Karpas-422 (cell line): ENCODE data around the gene FRAS1. TPM values are rescaled to one million over a fixed set of nuclear protein-coding genes. Genes with fewer than 3 reads are reported as not detected.

Experiments used
- DNase-seq: peaks from one replicate; pipeline ENCODE4 v3.0.0-alpha.2; 2015
- H2AFZ ChIP-seq: fragments of 200-600 bp; sonication (generic); 2 replicates; pipeline ENCODE4 v1.6.1; 2014; ENCODE audit warnings: antibody characterized with exemption, low read length, mixed read lengths
- H3K27ac ChIP-seq: fragments of 200-600 bp; sonication (generic); 2 replicates; pipeline ENCODE4 v1.5.1; 2014; ENCODE audit warnings: mild to moderate bottlenecking, low read length, moderate library complexity
- H3K27me3 ChIP-seq: fragments of 200-600 bp; sonication (generic); 2 replicates; pipeline ENCODE4 v1.6.1; 2014; ENCODE audit warnings: low read length, mixed read lengths
- H3K36me3 ChIP-seq: fragments of 200-600 bp; sonication (generic); 2 replicates; pipeline ENCODE4 v1.6.1; 2014; ENCODE audit warnings: low read length, mixed read lengths; ENCODE audit not compliant: insufficient read depth
- H3K4me1 ChIP-seq: fragments of 200-600 bp; sonication (generic); 2 replicates; pipeline ENCODE4 v1.6.1; 2014; ENCODE audit warnings: mild to moderate bottlenecking, low read length, mixed read lengths
- H3K4me2 ChIP-seq: fragments of 200-600 bp; sonication (generic); 2 replicates; pipeline ENCODE4 v1.6.1; 2014; ENCODE audit warnings: low read length, low read depth, mild to moderate bottlenecking; ENCODE audit not compliant: poor library complexity, severe bottlenecking
- H3K4me3 ChIP-seq: fragments of 200-600 bp; sonication (generic); 2 replicates; pipeline ENCODE4 v1.5.1; 2014; ENCODE audit warnings: mild to moderate bottlenecking, antibody characterized with exemption, low read length, mixed read lengths
- H3K79me2 ChIP-seq: fragments of 200-600 bp; sonication (generic); 2 replicates; pipeline ENCODE4 v1.6.1; 2014; ENCODE audit warnings: mild to moderate bottlenecking, low read length, mixed read lengths
- H3K9ac ChIP-seq: fragments of 200-600 bp; sonication (generic); 2 replicates; pipeline ENCODE4 v1.6.0; 2014; ENCODE audit warnings: low read length
- H3K9me2 ChIP-seq: fragments of 200-600 bp; sonication (generic), shearing (Covaris generic); replicated peaks from 2 replicates; pipeline ENCODE4 v1.6.0; 2014; ENCODE audit warnings: mild to moderate bottlenecking, low read length, moderate library complexity; ENCODE audit not compliant: insufficient read depth
- H3K9me3 ChIP-seq: fragments of 300-700, 200-600 bp; sonication (generic); 2 replicates; pipeline ENCODE4 v1.6.1; 2014; ENCODE audit warnings: low read length, mixed read lengths
- H4K20me1 ChIP-seq: fragments of 200-600 bp; sonication (generic); 2 replicates; pipeline ENCODE4 v1.6.1; 2014; ENCODE audit warnings: mild to moderate bottlenecking, antibody characterized with exemption, low read length, low read depth; ENCODE audit not compliant: insufficient read depth
- total RNA-seq: library from RNA; depleted of rRNA; stranded (reverse); fragments of >200 nt; shearing (Covaris generic); gene quantifications from 2 replicates; pipeline ENCODE4 v1.2.3, GENCODE V29; 2014; ENCODE audit warnings: low replicate concordance

The FRAS1 gene
- total RNA-seq, 1 experiment from 2014 or later, result not detected

- Histone ChIP-seq H3K27me3 (no peaks in the 10 kb centered on the region), H3K9me2 (no peaks in the 10 kb centered on the region), H3K9ac (no peak overlapping the region), H3K4me1 (no peaks in the 10 kb centered on the region), H3K9me3 (no peaks in the 10 kb centered on the region), H3K4me2 (no peak overlapping the region), H4K20me1 (no peaks in the 10 kb centered on the region), H3K79me2 (no peaks in the 10 kb centered on the region), H3K36me3 (no peaks in the 10 kb centered on the region), H2AFZ (no peak overlapping the region), H3K27ac (no peak overlapping the region), H3K4me3 (no peak overlapping the region)
- no peak for DNase-seq
Observed at GRCh38 chr4:78186597-78187543, 129.7 kb downstream of the FRAS1 start.

GRCh38 chr4:78190068-78190467 lies 132.9 kb downstream of the FRAS1 start:
- Histone ChIP-seq H3K9ac (no peak overlapping the region), H4K20me1 (no peaks in the 10 kb centered on the region), H3K36me3 (no peaks in the 10 kb centered on the region), H3K4me1 (no peaks in the 10 kb centered on the region), H3K27me3 (no peaks in the 10 kb centered on the region), H3K79me2 (no peaks in the 10 kb centered on the region), H3K27ac (no peak overlapping the region), H3K4me2 (no peak overlapping the region), H3K4me3 (no peak overlapping the region), H3K9me3 (no peaks in the 10 kb centered on the region), H3K9me2 (no peaks in the 10 kb centered on the region), H2AFZ (no peak overlapping the region)
- DNase-seq, result no peak

GRCh38 chr4:78190595-78190994 lies 133.5 kb downstream of the FRAS1 start:
- no peak for DNase-seq

GRCh38 chr4:78197947-78198346 lies 140.8 kb downstream of the FRAS1 start:
- H3K9me3 ChIP-seq, result no peaks in the 10 kb centered on the region
- H3K4me1 ChIP-seq, result no peaks in the 10 kb centered on the region
- no peaks in the 10 kb centered on the region for H3K79me2 ChIP-seq
- DNase-seq, result no peak
- H3K9me2 ChIP-seq, result no peaks in the 10 kb centered on the region
- no peaks in the 10 kb centered on the region for H3K27me3 ChIP-seq
- no peak overlapping the region for H3K4me2 ChIP-seq
- no peak overlapping the region for H3K9ac ChIP-seq
- H3K27ac ChIP-seq, result no peak overlapping the region
- no peak overlapping the region for H2AFZ ChIP-seq
- no peak overlapping the region for H3K4me3 ChIP-seq
- H4K20me1 ChIP-seq, result no peaks in the 10 kb centered on the region
- no peaks in the 10 kb centered on the region for H3K36me3 ChIP-seq

More at GRCh38 chr4:78190595-78190994, 133.5 kb downstream of the FRAS1 start:
- H3K9ac ChIP-seq, result no peak overlapping the region
- no peaks in the 10 kb centered on the region for H3K9me3 ChIP-seq
- H3K9me2 ChIP-seq, result no peaks in the 10 kb centered on the region
- H3K4me2 ChIP-seq, result no peak overlapping the region
- H3K27ac ChIP-seq, result no peak overlapping the region
- H2AFZ ChIP-seq, result no peak overlapping the region
- no peaks in the 10 kb centered on the region for H3K4me1 ChIP-seq
- H3K36me3 ChIP-seq, result no peaks in the 10 kb centered on the region
- H4K20me1 ChIP-seq, result no peaks in the 10 kb centered on the region
- H3K27me3 ChIP-seq, result no peaks in the 10 kb centered on the region
- H3K79me2 ChIP-seq, result no peaks in the 10 kb centered on the region
- H3K4me3 ChIP-seq, result no peak overlapping the region

GRCh38 chr4:78199984-78200383 lies 142.9 kb downstream of the FRAS1 start:
- Histone ChIP-seq H3K36me3 (no peaks in the 10 kb centered on the region), H3K9me3 (no peaks in the 10 kb centered on the region), H3K27me3 (no peaks in the 10 kb centered on the region), H3K9me2 (no peaks in the 10 kb centered on the region), H4K20me1 (no peaks in the 10 kb centered on the region), H3K79me2 (no peaks in the 10 kb centered on the region), H3K4me3 (no peak overlapping the region), H3K27ac (no peak overlapping the region), H3K9ac (no peak overlapping the region), H3K4me1 (no peaks in the 10 kb centered on the region), H3K4me2 (no peak overlapping the region), H2AFZ (no peak overlapping the region)
- DNase-seq, result no peak

GRCh38 chr4:78200949-78201348 lies 143.8 kb downstream of the FRAS1 start:
- H3K4me1 ChIP-seq, result no peaks in the 10 kb centered on the region
- H3K9me3 ChIP-seq, result no peaks in the 10 kb centered on the region
- no peak overlapping the region for H3K4me3 ChIP-seq
- no peak overlapping the region for H3K27ac ChIP-seq
- H3K36me3 ChIP-seq, result no peaks in the 10 kb centered on the region
- no peaks in the 10 kb centered on the region for H3K9me2 ChIP-seq
- no peak overlapping the region for H2AFZ ChIP-seq
- H3K79me2 ChIP-seq, result no peaks in the 10 kb centered on the region
- DNase-seq, result no peak
- H4K20me1 ChIP-seq, result no peaks in the 10 kb centered on the region
- no peak overlapping the region for H3K4me2 ChIP-seq
- no peaks in the 10 kb centered on the region for H3K27me3 ChIP-seq
- no peak overlapping the region for H3K9ac ChIP-seq

- Histone ChIP-seq H3K9me3 (no peaks in the 10 kb centered on the region), H2AFZ (no peak overlapping the region), H3K9me2 (no peaks in the 10 kb centered on the region), H3K27ac (no peak overlapping the region), H3K4me1 (no peaks in the 10 kb centered on the region), H3K79me2 (no peaks in the 10 kb centered on the region), H3K4me3 (no peak overlapping the region), H3K27me3 (no peaks in the 10 kb centered on the region), H3K36me3 (no peaks in the 10 kb centered on the region), H3K4me2 (no peak overlapping the region), H4K20me1 (no peaks in the 10 kb centered on the region), H3K9ac (no peak overlapping the region)
- no peak for DNase-seq
Observed at GRCh38 chr4:78204176-78204575, 147.1 kb downstream of the FRAS1 start.

GRCh38 chr4:78205591-78205990 lies 148.5 kb downstream of the FRAS1 start:
- Histone ChIP-seq H3K27me3 (no peaks in the 10 kb centered on the region), H4K20me1 (no peaks in the 10 kb centered on the region), H3K9me3 (no peaks in the 10 kb centered on the region), H3K27ac (no peak overlapping the region), H3K9ac (no peak overlapping the region), H3K9me2 (no peaks in the 10 kb centered on the region), H3K79me2 (no peaks in the 10 kb centered on the region), H3K4me1 (no peaks in the 10 kb centered on the region), H2AFZ (no peak overlapping the region), H3K4me2 (no peak overlapping the region), H3K36me3 (no peaks in the 10 kb centered on the region), H3K4me3 (no peak overlapping the region)
- no peak for DNase-seq
